H9 (cell line): ENCODE measurements around the gene KAZN. TPM values are rescaled to one million over a fixed set of nuclear protein-coding genes. Genes with fewer than 3 reads are reported as not detected.

Source experiments
- DNase-seq: peaks from one replicate; pipeline ENCODE4 v3.0.0-alpha.2; 2017
- H2AFZ ChIP-seq: one replicate; pipeline ENCODE4 v1.6.1; 2013; ENCODE audit warnings: mild to moderate bottlenecking, low read length, control low read depth, moderate library complexity
- H2AK5ac ChIP-seq: 2 replicates; pipeline ENCODE4 v1.6.1; 2013; ENCODE audit warnings: low read length, control low read depth, mixed read lengths; ENCODE audit not compliant: insufficient read length
- H2BK120ac ChIP-seq: one replicate; pipeline ENCODE4 v1.6.1; 2013; ENCODE audit warnings: low read depth, mild to moderate bottlenecking, low read length, control low read depth, inconsistent platforms; ENCODE audit not compliant: poor library complexity, severe bottlenecking
- H2BK12ac ChIP-seq: 2 replicates; pipeline ENCODE4 v1.6.1; 2013; ENCODE audit warnings: low read length, control low read depth, mixed read lengths, low read depth; ENCODE audit not compliant: insufficient read length
- H2BK15ac ChIP-seq: 2 replicates; pipeline ENCODE4 v1.6.1; 2013; ENCODE audit warnings: low read depth, low read length, control low read depth
- H2BK20ac ChIP-seq: one replicate; pipeline ENCODE4 v1.6.1; 2013; ENCODE audit warnings: low read depth, mild to moderate bottlenecking, low read length, control low read depth, inconsistent platforms; ENCODE audit not compliant: poor library complexity, severe bottlenecking
- H2BK5ac ChIP-seq: 2 replicates; pipeline ENCODE4 v1.6.1; 2013; ENCODE audit warnings: low read length, control low read depth, mixed read lengths; ENCODE audit not compliant: insufficient read length
- H3K14ac ChIP-seq: 2 replicates; pipeline ENCODE4 v1.6.1; 2013; ENCODE audit warnings: low read length, control low read depth; ENCODE audit not compliant: insufficient read depth
- H3K18ac ChIP-seq: 2 replicates; pipeline ENCODE4 v1.6.1; 2013; ENCODE audit warnings: low read depth, mild to moderate bottlenecking, mixed read lengths, low read length, control low read depth; ENCODE audit not compliant: insufficient read length
- H3K23ac ChIP-seq: 2 replicates; pipeline ENCODE4 v1.6.1; 2013; ENCODE audit warnings: low read length, control low read depth, mixed read lengths, low read depth; ENCODE audit not compliant: insufficient read length
- H3K23me2 ChIP-seq: 2 replicates; pipeline ENCODE4 v1.6.1; 2013; ENCODE audit warnings: low read depth, mild to moderate bottlenecking, mixed read lengths, low read length, control low read depth; ENCODE audit not compliant: insufficient read length, poor library complexity, severe bottlenecking
- H3K27ac ChIP-seq: 2 replicates; pipeline ENCODE4 v1.5.1; 2013; ENCODE audit warnings: low read length, control low read depth, mixed read lengths, low read depth; ENCODE audit not compliant: insufficient read length
- H3K27me3 ChIP-seq: 2 replicates; pipeline ENCODE4 v1.6.1; 2013; ENCODE audit warnings: low read length, control low read depth, inconsistent platforms; ENCODE audit not compliant: insufficient read depth
- H3K4ac ChIP-seq: 2 replicates; pipeline ENCODE4 v1.6.1; 2013; ENCODE audit warnings: low read depth, mild to moderate bottlenecking, control low read depth, inconsistent platforms, low read length, moderate library complexity
- H3K4me1 ChIP-seq: 2 replicates; pipeline ENCODE4 v1.6.1; 2013; ENCODE audit warnings: low read length, control low read depth, inconsistent platforms; ENCODE audit not compliant: insufficient read depth
- H3K4me2 ChIP-seq: 2 replicates; pipeline ENCODE4 v1.6.1; 2013; ENCODE audit warnings: low read length, control low read depth, mixed read lengths; ENCODE audit not compliant: insufficient read length, insufficient read depth
- H3K56ac ChIP-seq: 2 replicates; pipeline ENCODE4 v1.6.1; 2013; ENCODE audit warnings: low read depth, mild to moderate bottlenecking, mixed read lengths, low read length, control low read depth; ENCODE audit not compliant: insufficient read length
- H3K79me1 ChIP-seq: 2 replicates; pipeline ENCODE4 v1.6.1; 2013; ENCODE audit warnings: low read depth, mild to moderate bottlenecking, moderate library complexity, low read length, control low read depth, inconsistent platforms; ENCODE audit not compliant: insufficient read depth, poor library complexity, severe bottlenecking
- H3K79me2 ChIP-seq: 2 replicates; pipeline ENCODE4 v1.6.1; 2013; ENCODE audit warnings: low read length, control low read depth, inconsistent platforms; ENCODE audit not compliant: insufficient read depth
- H3K9ac ChIP-seq: 2 replicates; pipeline ENCODE4 v1.6.1; 2013; ENCODE audit warnings: low read length, control low read depth, mixed read lengths; ENCODE audit not compliant: insufficient read length; ENCODE audit errors: extremely low read depth
- H3K9me3 ChIP-seq: one replicate; pipeline ENCODE4 v1.6.1; 2013; ENCODE audit warnings: low read depth, low read length, inconsistent platforms; ENCODE audit not compliant: control insufficient read depth
- H3T11ph ChIP-seq: one replicate; pipeline ENCODE4 v1.6.1; 2013; ENCODE audit warnings: mild to moderate bottlenecking, low read length, control low read depth, inconsistent platforms
- H4K20me1 ChIP-seq: one replicate; pipeline ENCODE4 v1.6.1; 2013; ENCODE audit not compliant: control insufficient read depth, insufficient read length, insufficient read depth
- H4K5ac ChIP-seq: 2 replicates; pipeline ENCODE4 v1.6.1; 2013; ENCODE audit warnings: low read depth, mild to moderate bottlenecking, mixed read lengths, low read length, control low read depth; ENCODE audit not compliant: insufficient read length
- H4K8ac ChIP-seq: replicated peaks from 2 replicates; pipeline ENCODE4 v1.6.1; 2013; ENCODE audit warnings: low read length, control low read depth, mixed read lengths, low read depth; ENCODE audit not compliant: insufficient read length
- H4K91ac ChIP-seq: 2 replicates; pipeline ENCODE4 v1.6.1; 2013; ENCODE audit warnings: low read depth, mild to moderate bottlenecking, moderate library complexity, mixed read lengths, low read length, control low read depth; ENCODE audit not compliant: insufficient read length
- H3K27ac Mint-ChIP-seq, 3 experiments: 2 replicates in 2 of 3; 3 replicates in 1 of 3; pipeline ENCODE4 v1.8.0; 2020 to 2021; ENCODE audit warnings: mixed read lengths in 3 of 3, mild to moderate bottlenecking in 1 of 3, moderate library complexity in 1 of 3
- H3K27me3 Mint-ChIP-seq: 2 replicates; pipeline ENCODE4 v1.8.0; 2021; ENCODE audit warnings: low read depth, mild to moderate bottlenecking, moderate library complexity, mixed read lengths
- H3K36me3 Mint-ChIP-seq, 3 experiments: 2 replicates in 2 of 3; 3 replicates in 1 of 3; pipeline ENCODE4 v1.8.0; 2020 to 2021; ENCODE audit warnings: low read depth in 3 of 3, mixed read lengths in 3 of 3; ENCODE audit not compliant: insufficient read depth in 1 of 3
- H3K4me1 Mint-ChIP-seq, 2 experiments: 2 replicates each; pipeline ENCODE4 v1.8.0; 2020; ENCODE audit warnings: mixed read lengths in 2 of 2
- H3K4me3 Mint-ChIP-seq, 2 experiments: 2 replicates in 1 of 2; 3 replicates in 1 of 2; pipeline ENCODE4 v1.8.0; 2020 to 2021; ENCODE audit warnings: mild to moderate bottlenecking in 2 of 2, mixed read lengths in 2 of 2, moderate library complexity in 1 of 2
- H3K9me3 Mint-ChIP-seq, 2 experiments: 2 replicates in 1 of 2; 3 replicates in 1 of 2; pipeline ENCODE4 v1.8.0; 2020; ENCODE audit warnings: mild to moderate bottlenecking in 2 of 2, mixed read lengths in 2 of 2, moderate library complexity in 1 of 2
- WGBS: extraction: QIAGEN DNeasy Blood & Tissue Kit; methylation state at CpG from one replicate; pipeline ENCODE4 v1.1.7; 2013; ENCODE audit warnings: missing lambda C conversion rate, low lambda C conversion rate, mixed read lengths; ENCODE audit not compliant: insufficient read length; ENCODE audit errors: extremely low coverage; 5-methylcytosine and 5-hydroxymethylcytosine counted together
- total RNA-seq: library from RNA; stranded (reverse); gene quantifications from 2 replicates; pipeline ENCODE4 v1.2.1, GENCODE V29; 2021
- TF ChIP-seq, protein P1 (sequence below): fragments of 200-600 bp; sonication (generic); conservative IDR thresholded peaks from 3 replicates; pipeline ENCODE4 v1.8.0; 2021; ENCODE audit warnings: antibody characterized with exemption, mild to moderate bottlenecking

KAZN gene
- total RNA-seq, 1 experiment from 2014 or later, result 7.6 TPM

DNA sequence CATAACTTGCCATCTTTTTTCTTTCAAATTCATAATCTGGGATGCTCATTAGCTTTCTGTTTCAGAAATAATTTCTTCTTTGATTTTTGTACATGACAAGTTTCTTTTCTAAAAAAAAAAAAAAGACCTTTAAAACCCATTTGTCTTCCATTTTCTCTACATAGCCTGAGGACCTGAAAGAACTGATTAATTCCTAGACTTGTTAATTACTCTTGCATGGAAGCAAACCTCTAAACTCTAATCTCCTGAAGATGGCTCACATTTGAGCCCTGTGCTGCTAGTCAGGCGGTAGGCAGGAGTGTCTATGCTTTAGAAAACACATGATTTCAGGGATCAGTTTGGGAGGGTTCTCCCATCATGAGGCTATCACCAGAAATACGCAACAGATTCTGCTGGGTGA is 152.0 kb downstream of the KAZN start:
- Histone ChIP-seq H3K79me1 (peaks cover 3% of the 10 kb centered on the region), H3K27me3 (no peaks in the 10 kb centered on the region)
- no peaks in the 10 kb centered on the region; the same call in 1 of the 2 replicates for H3K27me3 Mint-ChIP-seq

More for the DNA sequence above, 152.0 kb downstream of the KAZN start:
- Mint-ChIP-seq H3K27ac (no peak overlapping the region), H3K36me3 (peaks cover 0 to 5% (median 2%) of the 10 kb centered on the region in 3 experiments; a peak in 2 of 7 replicates), H3K9me3 (peaks cover 2 to 4% of the 10 kb centered on the region in 2 experiments; a peak in 2 of 5 replicates), H3K4me3 (no peak overlapping the region), H3K4me1 (peaks cover 9 to 14% of the 10 kb centered on the region in 2 experiments)
- no peak overlapping the region for H2BK20ac ChIP-seq
- no peaks in the 10 kb centered on the region; the same call in 1 of the 2 replicates for H3K4me1 ChIP-seq
- H2AFZ ChIP-seq, result no peak overlapping the region
- no peak overlapping the region for H4K91ac ChIP-seq
- H2BK15ac ChIP-seq, result no peak overlapping the region
- H4K8ac ChIP-seq, result no peak overlapping the region
- H3K27ac ChIP-seq, result no peak overlapping the region
- H2BK120ac ChIP-seq, result no peak overlapping the region
- no peak overlapping the region for H2BK12ac ChIP-seq
- H3K79me2 ChIP-seq, result 0 out of 2 replicates have a peak, but pooled peaks cover 2% of the 10 kb centered on the region
- no CpG with 5 or more reads among the region's 2 CpGs for WGBS
- H3K9ac ChIP-seq, result no peak overlapping the region
- H3K23ac ChIP-seq, result no peak overlapping the region
- H4K5ac ChIP-seq, result no peak overlapping the region
- no peak overlapping the region for H3K4ac ChIP-seq
- no peaks in the 10 kb centered on the region for H4K20me1 ChIP-seq
- H3K14ac ChIP-seq, result no peak overlapping the region
- TF ChIP-seq, protein P1, sequence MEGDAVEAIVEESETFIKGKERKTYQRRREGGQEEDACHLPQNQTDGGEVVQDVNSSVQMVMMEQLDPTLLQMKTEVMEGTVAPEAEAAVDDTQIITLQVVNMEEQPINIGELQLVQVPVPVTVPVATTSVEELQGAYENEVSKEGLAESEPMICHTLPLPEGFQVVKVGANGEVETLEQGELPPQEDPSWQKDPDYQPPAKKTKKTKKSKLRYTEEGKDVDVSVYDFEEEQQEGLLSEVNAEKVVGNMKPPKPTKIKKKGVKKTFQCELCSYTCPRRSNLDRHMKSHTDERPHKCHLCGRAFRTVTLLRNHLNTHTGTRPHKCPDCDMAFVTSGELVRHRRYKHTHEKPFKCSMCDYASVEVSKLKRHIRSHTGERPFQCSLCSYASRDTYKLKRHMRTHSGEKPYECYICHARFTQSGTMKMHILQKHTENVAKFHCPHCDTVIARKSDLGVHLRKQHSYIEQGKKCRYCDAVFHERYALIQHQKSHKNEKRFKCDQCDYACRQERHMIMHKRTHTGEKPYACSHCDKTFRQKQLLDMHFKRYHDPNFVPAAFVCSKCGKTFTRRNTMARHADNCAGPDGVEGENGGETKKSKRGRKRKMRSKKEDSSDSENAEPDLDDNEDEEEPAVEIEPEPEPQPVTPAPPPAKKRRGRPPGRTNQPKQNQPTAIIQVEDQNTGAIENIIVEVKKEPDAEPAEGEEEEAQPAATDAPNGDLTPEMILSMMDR, result no peak
- H2AK5ac ChIP-seq, result no peak overlapping the region
- no peak for DNase-seq
- H2BK5ac ChIP-seq, result no peak overlapping the region
- H3K18ac ChIP-seq, result no peak overlapping the region
- no peaks in the 10 kb centered on the region for H3K9me3 ChIP-seq
- no peak overlapping the region for H3T11ph ChIP-seq
- no peak overlapping the region for H3K4me2 ChIP-seq
- no peaks in the 10 kb centered on the region for H3K23me2 ChIP-seq
- no peak overlapping the region for H3K56ac ChIP-seq
